K562 (cell line): ENCODE data around the gene KCNA10.

ENCODE experiments used
- BRD4 ChIP-seq: fragments of 200-600 bp; sonication (generic); IDR thresholded peaks from 2 replicates; pipeline ENCODE4 v1.6.1; 2017; ENCODE audit warnings: inconsistent platforms
- MAFG ChIP-seq: fragments of 450-650 bp; conservative IDR thresholded peaks from 2 replicates; pipeline ENCODE4 v1.6.1; 2016; ENCODE audit warnings: missing genetic modification characterization, missing compliant biosample characterization
- POLR2A ChIP-seq: fragments of 450-650 bp; conservative IDR thresholded peaks from 2 replicates; pipeline ENCODE4 v1.6.1; 2016
- ZNF274 ChIP-seq: IDR thresholded peaks from 2 replicates; pipeline ENCODE4 v1.6.1; 2011; ENCODE audit warnings: low read depth, mild to moderate bottlenecking, low read length, moderate library complexity, borderline replicate concordance
- ZNF3 ChIP-seq: fragments of 250-450 bp; sonication (Bioruptor Pico); IDR thresholded peaks from 2 replicates; pipeline ENCODE4 v1.5.0; 2021; ENCODE audit warnings: mild to moderate bottlenecking, moderate library complexity

GRCh38 chr1:110495926-110496600, 22.9 kb downstream of the KCNA10 start:
- TF ChIP-seq ZNF3 (CRISPR knock-in tag), result no peak
- TF ChIP-seq MAFG, result no peak
- no peak for TF ChIP-seq POLR2A
- no peak for TF ChIP-seq ZNF274
- no peak for TF ChIP-seq BRD4
